ENCODE measurements around the gene SP3.

- TF ChIP-seq, protein P1, sequence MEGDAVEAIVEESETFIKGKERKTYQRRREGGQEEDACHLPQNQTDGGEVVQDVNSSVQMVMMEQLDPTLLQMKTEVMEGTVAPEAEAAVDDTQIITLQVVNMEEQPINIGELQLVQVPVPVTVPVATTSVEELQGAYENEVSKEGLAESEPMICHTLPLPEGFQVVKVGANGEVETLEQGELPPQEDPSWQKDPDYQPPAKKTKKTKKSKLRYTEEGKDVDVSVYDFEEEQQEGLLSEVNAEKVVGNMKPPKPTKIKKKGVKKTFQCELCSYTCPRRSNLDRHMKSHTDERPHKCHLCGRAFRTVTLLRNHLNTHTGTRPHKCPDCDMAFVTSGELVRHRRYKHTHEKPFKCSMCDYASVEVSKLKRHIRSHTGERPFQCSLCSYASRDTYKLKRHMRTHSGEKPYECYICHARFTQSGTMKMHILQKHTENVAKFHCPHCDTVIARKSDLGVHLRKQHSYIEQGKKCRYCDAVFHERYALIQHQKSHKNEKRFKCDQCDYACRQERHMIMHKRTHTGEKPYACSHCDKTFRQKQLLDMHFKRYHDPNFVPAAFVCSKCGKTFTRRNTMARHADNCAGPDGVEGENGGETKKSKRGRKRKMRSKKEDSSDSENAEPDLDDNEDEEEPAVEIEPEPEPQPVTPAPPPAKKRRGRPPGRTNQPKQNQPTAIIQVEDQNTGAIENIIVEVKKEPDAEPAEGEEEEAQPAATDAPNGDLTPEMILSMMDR (IDR thresholded peaks at IDR 0.05), result no peak
- no peak for TF ChIP-seq ZFX (IDR thresholded peaks at IDR 0.05; ENCODE audit: borderline replicate concordance)
These were observed 4.7 kb upstream of the SP3 start for GRCh38 chr2:173969886-173970285.

All from 22Rv1 (cell line).